T-cell (primary cell): ENCODE data around the gene NHSL2. TPM values are rescaled to one million over a fixed set of nuclear protein-coding genes. Genes with fewer than 3 reads are reported as not detected.

Experiments used
- ATAC-seq, 4 experiments: fragments of 200-7000 bp in 3 of 4; fragments of 150-1000 bp in 1 of 4; cut with Tn5 transposase; replicated peaks in 1 of 4; 1 replicate in 3 of 4; 2 replicates in 1 of 4; pipeline ENCODE4 v1.10.0; 2021; ENCODE audit warnings: moderate library complexity in 3 of 4, mild to moderate bottlenecking in 2 of 4, moderate number of reproducible peaks in 1 of 4
- CTCF ChIA-PET, 2 donors: fragments of 300-600 bp; sonication (Branson Sonifier 250); formaldehyde crosslinking; loops; one replicate each; lab custom pipeline; 2022; ENCODE audit warnings: antibody characterized with exemption in 2 of 2; lab: Charles Lee
- POLR2A ChIA-PET, 2 donors: fragments of 300-600 bp; sonication (Branson Sonifier 250); formaldehyde crosslinking; loops; one replicate each; lab custom pipeline; 2022; ENCODE audit warnings: antibody characterized with exemption in 2 of 2; lab: Charles Lee
- DNase-seq, 35 experiments: peaks; one replicate each; pipeline versions ENCODE4 v3.0.0 to v3.0.0-alpha.2; 2013 to 2023
- H3K27ac ChIP-seq: one replicate; pipeline ENCODE4 v1.5.1; 2013; ENCODE audit warnings: low read length
- H3K27me3 ChIP-seq, 2 experiments: replicated peaks in 1 of 2; 1 replicate in 1 of 2; 2 replicates in 1 of 2; pipeline versions ENCODE4 v1.6.1 to v1.7.0; 2013; ENCODE audit warnings: low read length in 1 of 2, mixed read lengths in 1 of 2; ENCODE audit not compliant: control insufficient read depth in 2 of 2, insufficient read depth in 2 of 2; ENCODE audit errors: extremely low read depth in 1 of 2
- H3K36me3 ChIP-seq, 2 donors: 1 replicate in 1 of 2; 2 replicates in 1 of 2; pipeline versions ENCODE4 v1.6.1 to v1.7.0; 2013; ENCODE audit warnings: low read length in 1 of 2; ENCODE audit not compliant: control insufficient read depth in 2 of 2, insufficient read depth in 1 of 2; ENCODE audit errors: extremely low read depth in 1 of 2
- H3K4me1 ChIP-seq, 2 experiments: 1 replicate in 1 of 2; 2 replicates in 1 of 2; pipeline versions ENCODE4 v1.6.1 to v1.7.0; 2013; ENCODE audit warnings: low read length in 2 of 2, mixed read lengths in 1 of 2; ENCODE audit not compliant: insufficient read depth in 2 of 2, control insufficient read depth in 1 of 2; ENCODE audit errors: extremely low read depth in 1 of 2
- H3K4me3 ChIP-seq, 2 donors: 1 replicate in 1 of 2; 2 replicates in 1 of 2; pipeline versions ENCODE4 v1.5.1 to v1.7.0; 2013; ENCODE audit warnings: mild to moderate bottlenecking in 2 of 2, low read length in 1 of 2, moderate library complexity in 1 of 2; ENCODE audit not compliant: control insufficient read depth in 1 of 2; ENCODE audit errors: extremely low read depth in 1 of 2
- H3K9me3 ChIP-seq: 2 replicates; pipeline ENCODE4 v1.7.0; 2013
- H3K27ac Mint-ChIP-seq, 2 donors: one replicate each; pipeline ENCODE4 v1.8.0; 2020 to 2021; ENCODE audit warnings: mild to moderate bottlenecking in 2 of 2, mixed read lengths in 2 of 2
- H3K27me3 Mint-ChIP-seq, 2 donors: one replicate each; pipeline ENCODE4 v1.8.0; 2021 to 2022; ENCODE audit warnings: mixed read lengths in 2 of 2
- H3K36me3 Mint-ChIP-seq: one replicate; pipeline ENCODE4 v1.8.0; 2021; ENCODE audit warnings: mixed read lengths
- H3K4me1 Mint-ChIP-seq, 3 donors: one replicate each; pipeline ENCODE4 v1.8.0; 2020 to 2022; ENCODE audit warnings: mixed read lengths in 3 of 3, mild to moderate bottlenecking in 1 of 3
- H3K4me3 Mint-ChIP-seq, 3 donors: one replicate each; pipeline ENCODE4 v1.8.0; 2020 to 2022; ENCODE audit warnings: mild to moderate bottlenecking in 3 of 3, mixed read lengths in 3 of 3, moderate library complexity in 3 of 3
- H3K9me3 Mint-ChIP-seq, 3 donors: one replicate each; pipeline ENCODE4 v1.8.0; 2020 to 2022; ENCODE audit warnings: mixed read lengths in 3 of 3
- WGBS: methylation state at CpG from one replicate; pipeline ENCODE4 v1.1.5; 2013; ENCODE audit warnings: missing lambda C conversion rate; ENCODE audit not compliant: insufficient coverage; 5-methylcytosine and 5-hydroxymethylcytosine counted together
- total RNA-seq, 35 experiments: library from RNA in 6 of 35; stranded (reverse) in 6 of 35; fragments of 120-200 nt in 1 of 35; gene quantifications; one replicate each; pipeline versions ENCODE4 v1.2.1 to v1.2.4 and lab custom pipeline; 2013 to 2026

The NHSL2 gene
- total RNA-seq, 5 donors from 2014 or later (not counting 1 experiment from before 2014, with no cell fraction given) = 3.3 to 11.7 (median 8.1) TPM

DNA sequence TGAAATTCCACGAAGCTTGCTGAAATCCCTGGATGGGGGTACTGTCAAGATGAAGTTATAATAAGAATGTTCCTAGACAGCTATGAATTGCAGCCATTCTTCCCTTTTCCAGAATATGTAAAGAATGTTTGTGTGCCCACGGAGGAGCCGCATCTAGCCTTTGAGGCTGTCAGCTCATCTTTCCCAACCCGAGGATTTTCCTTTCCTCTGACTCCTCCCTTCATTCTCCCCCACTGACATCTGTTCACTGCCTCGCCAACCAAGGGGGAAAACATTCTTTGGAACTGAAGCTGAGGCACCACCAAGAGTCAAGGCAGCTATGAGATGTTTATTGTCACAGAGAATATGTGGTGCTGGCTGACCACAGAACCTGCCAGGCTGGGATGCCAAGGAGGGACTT, 8.8 kb downstream of the NHSL2 start:
- DNase-seq (no peak), ATAC-seq (no peak)
- Mint-ChIP-seq H3K4me3 (no peak overlapping the region), H3K27me3 (peaks cover 9 to 38% of the 10 kb centered on the region in 2 donors), H3K4me1 (no peaks in the 10 kb centered on the region), H3K9me3 (no peaks in the 10 kb centered on the region), H3K27ac (no peak overlapping the region), H3K36me3 (no peaks in the 10 kb centered on the region)
- peaks cover 0 to 2% of the 10 kb centered on the region in 2 experiments for H3K27me3 ChIP-seq
- H3K27ac ChIP-seq = no peak overlapping the region
- POLR2A ChIA-PET = no interaction called here
- no peaks in the 10 kb centered on the region for H3K9me3 ChIP-seq
- H3K4me3 ChIP-seq = no peak overlapping the region
- H3K4me1 ChIP-seq = no peaks in the 10 kb centered on the region
- CTCF ChIA-PET = no interaction called here
- no CpG with 5 or more reads among the region's 5 CpGs for WGBS
- no peaks in the 10 kb centered on the region for H3K36me3 ChIP-seq

- Histone ChIP-seq H3K4me1 (no peaks in the 10 kb centered on the region), H3K9me3 (no peaks in the 10 kb centered on the region), H3K27ac (no peak overlapping the region), H3K36me3 (no peaks in the 10 kb centered on the region), H3K4me3 (no peak overlapping the region), H3K27me3 (peaks cover 0 to 2% of the 10 kb centered on the region in 2 experiments)
- CTCF ChIA-PET = no interaction called here
- no peak overlapping the region for H3K27ac Mint-ChIP-seq
- POLR2A ChIA-PET = no interaction called here
- ATAC-seq (no peak), DNase-seq (no peak)
- no peak overlapping the region for H3K4me3 Mint-ChIP-seq
- H3K27me3 Mint-ChIP-seq = peaks cover 7 to 34% of the 10 kb centered on the region in 2 donors
- WGBS = 100% methylated on average over 1 of the region's 4 CpGs
- H3K9me3 Mint-ChIP-seq = no peaks in the 10 kb centered on the region
- no peaks in the 10 kb centered on the region for H3K4me1 Mint-ChIP-seq
- H3K36me3 Mint-ChIP-seq = no peaks in the 10 kb centered on the region
Measured at GRCh38 chrX:71919886-71920285, 9.2 kb downstream of the NHSL2 start.

DNA sequence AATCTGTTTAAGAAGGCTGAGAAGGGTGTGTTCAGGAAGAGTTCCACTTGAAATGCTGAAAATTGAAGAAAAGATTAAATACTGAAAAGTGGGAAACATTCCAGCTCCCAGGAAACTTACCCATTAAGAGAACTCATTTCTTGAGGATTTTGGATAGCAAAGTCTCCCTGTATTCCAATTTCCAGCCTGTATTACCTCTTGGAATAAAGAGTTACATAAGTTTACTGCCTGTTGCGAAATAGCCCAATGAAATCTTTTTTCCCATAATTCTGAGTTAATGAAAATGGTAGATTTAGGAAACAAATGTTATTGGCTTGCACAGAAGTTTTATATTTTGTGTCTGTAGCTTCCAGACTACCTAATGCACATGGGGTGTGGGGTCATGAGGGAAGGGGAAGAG, 12.0 kb downstream of the NHSL2 start:
- H3K4me3 ChIP-seq = no peak overlapping the region
- no peak overlapping the region for H3K27ac ChIP-seq
- H3K36me3 ChIP-seq = no peaks in the 10 kb centered on the region
- H3K4me1 ChIP-seq = no peaks in the 10 kb centered on the region
- no peaks in the 10 kb centered on the region for H3K4me1 Mint-ChIP-seq
- H3K27me3 Mint-ChIP-seq = peaks cover 2 to 23% of the 10 kb centered on the region in 2 donors
- no peak overlapping the region for H3K27ac Mint-ChIP-seq
- ATAC-seq = no peak
- DNase-seq = no peak
- WGBS = no CpG with 5 or more reads among the region's 1 CpG
- H3K27me3 ChIP-seq = no peaks in the 10 kb centered on the region
- ChIA-PET CTCF (no interaction called here), POLR2A (no interaction called here)
- no peaks in the 10 kb centered on the region for H3K9me3 ChIP-seq
- H3K36me3 Mint-ChIP-seq = no peaks in the 10 kb centered on the region
- H3K4me3 Mint-ChIP-seq = no peak overlapping the region
- H3K9me3 Mint-ChIP-seq = no peaks in the 10 kb centered on the region

- CTCF ChIA-PET = no interaction called here
- no peaks in the 10 kb centered on the region for H3K36me3 Mint-ChIP-seq
- H3K27me3 ChIP-seq = no peaks in the 10 kb centered on the region
- H3K27ac ChIP-seq = no peak overlapping the region
- H3K27me3 Mint-ChIP-seq = peaks cover 2 to 23% of the 10 kb centered on the region in 2 donors
- no peak for ATAC-seq
- no peak overlapping the region for H3K27ac Mint-ChIP-seq
- POLR2A ChIA-PET = no interaction called here
- H3K4me3 ChIP-seq = no peak overlapping the region
- DNase-seq = no peak
- no peak overlapping the region for H3K4me3 Mint-ChIP-seq
- H3K4me1 Mint-ChIP-seq = no peaks in the 10 kb centered on the region
- no peaks in the 10 kb centered on the region for H3K9me3 ChIP-seq
- no peaks in the 10 kb centered on the region for H3K9me3 Mint-ChIP-seq
- H3K36me3 ChIP-seq = no peaks in the 10 kb centered on the region
- H3K4me1 ChIP-seq = no peaks in the 10 kb centered on the region
- WGBS = no CpG with 5 or more reads among the region's 3 CpGs
Measured at GRCh38 chrX:71923516-71923915, 12.9 kb downstream of the NHSL2 start.

DNA sequence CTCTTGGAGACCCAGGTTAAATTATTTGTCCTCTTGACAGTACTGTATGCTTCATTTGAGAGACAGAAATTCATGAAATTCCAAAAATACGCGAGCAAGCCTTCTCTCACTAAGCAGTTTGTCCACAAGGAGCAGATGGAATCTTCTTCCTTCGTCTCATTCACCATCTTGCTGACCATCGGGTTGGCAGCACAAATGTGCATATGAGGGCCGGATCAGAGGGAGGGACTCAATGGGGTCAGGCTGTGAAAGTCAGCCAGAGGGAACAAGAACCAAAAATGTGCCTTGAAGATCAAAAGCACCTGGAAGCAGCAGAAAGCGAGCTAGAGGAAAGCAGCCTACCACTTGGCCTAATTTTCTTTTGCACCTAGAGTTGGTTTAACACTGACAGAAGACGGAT, 16.4 kb downstream of the NHSL2 start:
- Histone ChIP-seq H3K9me3 (no peaks in the 10 kb centered on the region), H3K4me3 (no peak overlapping the region), H3K27me3 (no peaks in the 10 kb centered on the region), H3K27ac (no peak overlapping the region), H3K36me3 (no peaks in the 10 kb centered on the region), H3K4me1 (no peaks in the 10 kb centered on the region)
- Mint-ChIP-seq H3K27me3 (peaks cover 3 to 28% of the 10 kb centered on the region in 2 donors), H3K27ac (no peak overlapping the region), H3K36me3 (no peaks in the 10 kb centered on the region), H3K4me1 (no peaks in the 10 kb centered on the region), H3K9me3 (no peaks in the 10 kb centered on the region), H3K4me3 (no peak overlapping the region)
- ChIA-PET POLR2A (no interaction called here), CTCF (no interaction called here)
- 100% methylated on average over 3 of the region's 7 CpGs for WGBS
- ATAC-seq (no peak), DNase-seq (no peak)

GRCh38 chrX:71928856-71929255, 18.2 kb downstream of the NHSL2 start:
- ATAC-seq = no peak
- Mint-ChIP-seq H3K36me3 (no peaks in the 10 kb centered on the region), H3K4me3 (no peak overlapping the region), H3K4me1 (no peaks in the 10 kb centered on the region), H3K27ac (no peak overlapping the region), H3K9me3 (no peaks in the 10 kb centered on the region), H3K27me3 (peaks cover 3 to 35% of the 10 kb centered on the region in 2 donors)
- Histone ChIP-seq H3K27me3 (no peaks in the 10 kb centered on the region), H3K27ac (no peak overlapping the region), H3K4me3 (no peak overlapping the region), H3K36me3 (no peaks in the 10 kb centered on the region), H3K4me1 (no peaks in the 10 kb centered on the region), H3K9me3 (no peaks in the 10 kb centered on the region)
- POLR2A ChIA-PET = no interaction called here
- WGBS = no CpG with 5 or more reads among the region's 2 CpGs
- CTCF ChIA-PET = no interaction called here
- DNase-seq = no peak

DNA sequence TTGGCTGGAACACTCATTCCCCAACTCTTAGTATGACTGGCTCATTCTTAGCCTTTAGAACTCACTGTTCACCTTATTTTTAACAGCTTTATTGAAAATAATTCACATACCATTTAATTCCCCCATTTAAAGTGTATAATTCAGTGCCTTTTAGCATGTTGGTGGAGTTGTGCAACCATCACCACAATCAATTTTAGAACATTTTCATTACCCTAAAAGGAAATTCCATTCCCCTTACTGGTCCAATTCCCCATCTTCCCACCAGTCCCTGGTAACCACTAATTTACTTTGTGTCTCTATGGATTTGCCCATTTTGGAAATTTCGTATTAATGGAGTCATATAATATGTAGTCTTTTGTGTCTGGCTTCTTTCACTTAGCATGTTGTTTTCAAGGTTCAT, 19.7 kb downstream of the NHSL2 start:
- ATAC-seq (no peak), DNase-seq (no peak)
- Histone ChIP-seq H3K36me3 (no peaks in the 10 kb centered on the region), H3K9me3 (no peaks in the 10 kb centered on the region), H3K27ac (no peak overlapping the region), H3K27me3 (no peaks in the 10 kb centered on the region), H3K4me3 (no peak overlapping the region), H3K4me1 (no peaks in the 10 kb centered on the region)
- Mint-ChIP-seq H3K9me3 (no peaks in the 10 kb centered on the region), H3K4me3 (no peak overlapping the region), H3K27ac (no peak overlapping the region), H3K36me3 (no peaks in the 10 kb centered on the region), H3K4me1 (no peaks in the 10 kb centered on the region), H3K27me3 (peaks cover 6 to 38% of the 10 kb centered on the region in 2 donors)
- POLR2A ChIA-PET = no interaction called here
- no CpG with 5 or more reads among the region's 1 CpG for WGBS
- CTCF ChIA-PET = no interaction called here
